SJSA1 (cell line): ENCODE results near the gene GADD45A. TPM values are rescaled to one million over a fixed set of nuclear protein-coding genes. Genes with fewer than 3 reads are reported as not detected.
"Not testable (repeated sequence)": the region's sequence is repeated elsewhere in the genome, so short reads cannot be mapped to it uniquely, and the experiment has no call there.

Experiments
- DNase-seq, 2 experiments: peaks; one replicate each; pipeline ENCODE4 v3.0.0-alpha.2; 2015 to 2020; ENCODE audit warnings: low spot score in 2 of 2, low read depth in 1 of 2
- H3K27ac ChIP-seq: fragments of 250-450 bp; sonication (Bioruptor Pico); 2 replicates; pipeline ENCODE4 v1.5.1; 2020; ENCODE audit warnings: mild to moderate bottlenecking, moderate library complexity
- H3K27me3 ChIP-seq: fragments of 250-450 bp; sonication (Bioruptor Pico); replicated peaks from 2 replicates; pipeline ENCODE4 v1.5.1; 2020; ENCODE audit warnings: mild to moderate bottlenecking, moderate library complexity
- H3K36me3 ChIP-seq: fragments of 250-450 bp; sonication (Bioruptor Pico); 2 replicates; pipeline ENCODE4 v1.5.1; 2020; ENCODE audit warnings: mild to moderate bottlenecking
- H3K4me1 ChIP-seq: fragments of 250-450 bp; sonication (Bioruptor Pico); replicated peaks from 2 replicates; pipeline ENCODE4 v1.6.1; 2021; ENCODE audit warnings: mild to moderate bottlenecking
- H3K4me3 ChIP-seq: fragments of 250-450 bp; sonication (Bioruptor Pico); 2 replicates; pipeline ENCODE4 v1.5.1; 2020; ENCODE audit warnings: mild to moderate bottlenecking
- H3K9me3 ChIP-seq: fragments of 250-450 bp; sonication (Bioruptor Pico); replicated peaks from 2 replicates; pipeline ENCODE4 v1.5.1; 2020; ENCODE audit warnings: mild to moderate bottlenecking
- total RNA-seq: library from RNA; depleted of rRNA; stranded (reverse); fragments of >200 nt; shearing (Covaris generic); gene quantifications from 2 replicates; pipeline ENCODE4 v1.2.3, GENCODE V29; 2014

GADD45A gene
- total RNA-seq, 1 experiment from 2014 or later = 63.1 TPM

GRCh38 chr1:67653304-67653703 lies 31.7 kb upstream of the GADD45A start:
- Histone ChIP-seq H3K9me3 (no peaks in the 10 kb centered on the region), H3K4me3 (no peak overlapping the region), H3K36me3 (no peaks in the 10 kb centered on the region), H3K4me1 (0 out of 2 replicates have a peak, but pooled peaks cover 6% of the 10 kb centered on the region), H3K27ac (no peak overlapping the region), H3K27me3 (no peaks in the 10 kb centered on the region)
- DNase-seq = no peak

GRCh38 chr1:67655581-67655980 lies 29.4 kb upstream of the GADD45A start:
- no peak for DNase-seq
- Histone ChIP-seq H3K36me3 (no peaks in the 10 kb centered on the region), H3K27ac (no peak overlapping the region), H3K9me3 (no peaks in the 10 kb centered on the region), H3K4me1 (peaks cover 13% of the 10 kb centered on the region; the same call in 1 of the 2 replicates), H3K27me3 (no peaks in the 10 kb centered on the region), H3K4me3 (no peak overlapping the region)

GRCh38 chr1:67657152-67657551 lies 27.8 kb upstream of the GADD45A start:
- DNase-seq, H3K4me3 ChIP-seq, H3K9me3 ChIP-seq, H3K27me3 ChIP-seq, H3K36me3 ChIP-seq, H3K27ac ChIP-seq: not testable (repeated sequence)
- peaks cover 13% of the 10 kb centered on the region; the same call in 1 of the 2 replicates for H3K4me1 ChIP-seq

- Histone ChIP-seq H3K36me3 (no peaks in the 10 kb centered on the region), H3K27ac (no peak overlapping the region)
- no peak for DNase-seq
These were observed 25.8 kb upstream of the GADD45A start for GRCh38 chr1:67659229-67659628.

GRCh38 chr1:67662884-67663283 lies 22.1 kb upstream of the GADD45A start:
- Histone ChIP-seq H3K36me3 (no peaks in the 10 kb centered on the region), H3K4me1 (peaks cover 17% of the 10 kb centered on the region), H3K4me3 (no peak overlapping the region), H3K9me3 (no peaks in the 10 kb centered on the region), H3K27me3 (no peaks in the 10 kb centered on the region), H3K27ac (no peak overlapping the region)
- no peak for DNase-seq

More at GRCh38 chr1:67659229-67659628, 25.8 kb upstream of the GADD45A start:
- Histone ChIP-seq H3K27me3 (no peaks in the 10 kb centered on the region), H3K9me3 (no peaks in the 10 kb centered on the region), H3K4me1 (peaks cover 14% of the 10 kb centered on the region), H3K4me3 (no peak overlapping the region)

GRCh38 chr1:67664048-67664447 lies 21.0 kb upstream of the GADD45A start:
- Histone ChIP-seq H3K4me1 (peaks cover 13% of the 10 kb centered on the region), H3K4me3 (no peak overlapping the region), H3K27ac (no peak overlapping the region), H3K27me3 (no peaks in the 10 kb centered on the region), H3K9me3 (no peaks in the 10 kb centered on the region), H3K36me3 (no peaks in the 10 kb centered on the region)
- DNase-seq = peak in 1 of 2 experiments; percentile 62

GRCh38 chr1:67665307-67665706 lies 19.7 kb upstream of the GADD45A start:
- not testable (repeated sequence) for H3K4me3 ChIP-seq, H3K9me3 ChIP-seq, DNase-seq, H3K36me3 ChIP-seq, H3K4me1 ChIP-seq, H3K27me3 ChIP-seq, H3K27ac ChIP-seq

GRCh38 chr1:67666636-67667035 lies 18.4 kb upstream of the GADD45A start:
- H3K9me3 ChIP-seq = no peaks in the 10 kb centered on the region
- no peak for DNase-seq
- H3K4me3 ChIP-seq = no peak overlapping the region

GRCh38 chr1:67668660-67669059 lies 16.3 kb upstream of the GADD45A start:
- Histone ChIP-seq H3K27me3 (no peaks in the 10 kb centered on the region), H3K9me3 (no peaks in the 10 kb centered on the region), H3K4me1 (peaks cover 7% of the 10 kb centered on the region), H3K27ac (no peak overlapping the region), H3K36me3 (no peaks in the 10 kb centered on the region), H3K4me3 (no peak overlapping the region)
- no peak for DNase-seq

More at GRCh38 chr1:67666636-67667035, 18.4 kb upstream of the GADD45A start:
- H3K27me3 ChIP-seq = no peaks in the 10 kb centered on the region
- H3K4me1 ChIP-seq = peaks cover 10% of the 10 kb centered on the region
- H3K27ac ChIP-seq = no peak overlapping the region
- H3K36me3 ChIP-seq = no peaks in the 10 kb centered on the region

GRCh38 chr1:67672260-67672803 lies 12.7 kb upstream of the GADD45A start:
- H3K4me1 ChIP-seq = peaks cover 19% of the 10 kb centered on the region
- DNase-seq = no peak
- H3K27ac ChIP-seq = no peak overlapping the region
- no peaks in the 10 kb centered on the region for H3K27me3 ChIP-seq
- H3K9me3 ChIP-seq = no peaks in the 10 kb centered on the region
- H3K36me3 ChIP-seq = no peaks in the 10 kb centered on the region
- H3K4me3 ChIP-seq = no peak overlapping the region

GRCh38 chr1:67673468-67674201 lies 11.4 kb upstream of the GADD45A start:
- H3K27ac ChIP-seq = no peak overlapping the region

GRCh38 chr1:67674260-67675011 lies 10.6 kb upstream of the GADD45A start:
- Histone ChIP-seq H3K9me3 (no peaks in the 10 kb centered on the region), H3K27ac (no peak overlapping the region), H3K4me1 (peaks cover 19% of the 10 kb centered on the region), H3K36me3 (no peaks in the 10 kb centered on the region), H3K27me3 (no peaks in the 10 kb centered on the region), H3K4me3 (no peak overlapping the region)
- no peak for DNase-seq

More at GRCh38 chr1:67673468-67674201, 11.4 kb upstream of the GADD45A start:
- no peak for DNase-seq
- H3K36me3 ChIP-seq = no peaks in the 10 kb centered on the region
- no peaks in the 10 kb centered on the region for H3K27me3 ChIP-seq
- no peaks in the 10 kb centered on the region for H3K9me3 ChIP-seq
- H3K4me3 ChIP-seq = no peak overlapping the region
- H3K4me1 ChIP-seq = peaks cover 19% of the 10 kb centered on the region

- Histone ChIP-seq H3K27ac (no peak overlapping the region), H3K4me3 (no peak overlapping the region), H3K36me3 (no peaks in the 10 kb centered on the region), H3K27me3 (no peaks in the 10 kb centered on the region), H3K4me1 (peaks cover 19% of the 10 kb centered on the region), H3K9me3 (no peaks in the 10 kb centered on the region)
- no peak for DNase-seq
These were observed 9.2 kb upstream of the GADD45A start for GRCh38 chr1:67675800-67676199.

GRCh38 chr1:67676287-67676686 lies 8.7 kb upstream of the GADD45A start:
- Histone ChIP-seq H3K27me3 (no peaks in the 10 kb centered on the region), H3K4me3 (no peak overlapping the region), H3K9me3 (no peaks in the 10 kb centered on the region), H3K36me3 (no peaks in the 10 kb centered on the region), H3K27ac (no peak overlapping the region), H3K4me1 (peaks cover 19% of the 10 kb centered on the region)
- no peak for DNase-seq
